Trophoblast cell (in vitro differentiated cells and primary cell): ENCODE data around the gene CBX8.

Experiments
- DNase-seq, 2 donors: peaks; one replicate each; pipeline ENCODE4 v3.0.0-alpha.2; 2016
- H2AFZ ChIP-seq: 2 replicates; pipeline ENCODE4 v1.6.1; 2013; ENCODE audit warnings: low read length, moderate library complexity, mild to moderate bottlenecking; ENCODE audit not compliant: insufficient read depth, poor library complexity
- H2AK5ac ChIP-seq: 2 replicates; pipeline ENCODE4 v1.6.1; 2013; ENCODE audit warnings: mild to moderate bottlenecking, low read length
- H2BK120ac ChIP-seq: 2 replicates; pipeline ENCODE4 v1.6.1; 2013; ENCODE audit warnings: low read length, mild to moderate bottlenecking, moderate library complexity; ENCODE audit not compliant: insufficient read depth, poor library complexity
- H2BK12ac ChIP-seq: 2 replicates; pipeline ENCODE4 v1.6.1; 2013; ENCODE audit warnings: mild to moderate bottlenecking, low read length, moderate library complexity
- H2BK5ac ChIP-seq: 2 replicates; pipeline ENCODE4 v1.6.1; 2013; ENCODE audit warnings: low read length, low read depth, moderate library complexity, mild to moderate bottlenecking; ENCODE audit not compliant: poor library complexity
- H3K14ac ChIP-seq: 2 replicates; pipeline ENCODE4 v1.6.1; 2013; ENCODE audit warnings: mild to moderate bottlenecking, low read length
- H3K18ac ChIP-seq: 2 replicates; pipeline ENCODE4 v1.6.1; 2013; ENCODE audit warnings: mild to moderate bottlenecking, low read length
- H3K23ac ChIP-seq: 2 replicates; pipeline ENCODE4 v1.6.1; 2013; ENCODE audit warnings: low read length
- H3K27ac ChIP-seq: 2 replicates; pipeline ENCODE4 v1.5.1; 2013; ENCODE audit warnings: low read depth, mild to moderate bottlenecking, inconsistent platforms, low read length, moderate library complexity
- H3K27me3 ChIP-seq: 2 replicates; pipeline ENCODE4 v1.6.1; 2013; ENCODE audit warnings: inconsistent platforms, mild to moderate bottlenecking, low read length, moderate library complexity; ENCODE audit not compliant: insufficient read depth
- H3K36me3 ChIP-seq, 2 experiments: 1 replicate in 1 of 2; 2 replicates in 1 of 2; pipeline ENCODE4 v1.6.1; 2013; ENCODE audit warnings: low read length in 2 of 2, mild to moderate bottlenecking in 2 of 2, moderate library complexity in 1 of 2; ENCODE audit not compliant: insufficient read depth in 2 of 2, control insufficient read depth in 1 of 2
- H3K4ac ChIP-seq: 2 replicates; pipeline ENCODE4 v1.6.1; 2013; ENCODE audit warnings: low read depth, mild to moderate bottlenecking, low read length, moderate library complexity
- H3K4me1 ChIP-seq, 2 experiments: 1 replicate in 1 of 2; 2 replicates in 1 of 2; pipeline ENCODE4 v1.6.1; 2013; ENCODE audit warnings: low read length in 2 of 2, mild to moderate bottlenecking in 2 of 2, moderate library complexity in 1 of 2; ENCODE audit not compliant: insufficient read depth in 2 of 2, control insufficient read depth in 1 of 2
- H3K4me2 ChIP-seq: 2 replicates; pipeline ENCODE4 v1.6.1; 2013; ENCODE audit warnings: inconsistent platforms, mild to moderate bottlenecking, low read length, moderate library complexity
- H3K4me3 ChIP-seq: 2 replicates; pipeline ENCODE4 v1.5.1; 2013; ENCODE audit warnings: mild to moderate bottlenecking, low read depth, low read length, inconsistent platforms
- H3K79me1 ChIP-seq: one replicate; pipeline ENCODE4 v1.6.1; 2013; ENCODE audit warnings: low read length
- H3K79me2 ChIP-seq: 2 replicates; pipeline ENCODE4 v1.6.1; 2013; ENCODE audit warnings: low read length, mild to moderate bottlenecking; ENCODE audit not compliant: control insufficient read depth, insufficient read depth, poor library complexity
- H3K9ac ChIP-seq: 2 replicates; pipeline ENCODE4 v1.6.1; 2013; ENCODE audit warnings: mild to moderate bottlenecking, low read length
- H3K9me3 ChIP-seq: 2 replicates; pipeline ENCODE4 v1.6.1; 2013; ENCODE audit warnings: low read depth, mild to moderate bottlenecking, control low read depth, inconsistent platforms, low read length; ENCODE audit not compliant: insufficient read depth
- H4K12ac ChIP-seq: 2 replicates; pipeline ENCODE4 v1.6.1; 2013; ENCODE audit warnings: low read depth, mild to moderate bottlenecking, low read length, moderate library complexity
- H4K8ac ChIP-seq: 2 replicates; pipeline ENCODE4 v1.6.1; 2013; ENCODE audit warnings: low read depth, mild to moderate bottlenecking, low read length, moderate library complexity
- H4K91ac ChIP-seq: one replicate; pipeline ENCODE4 v1.6.1; 2013; ENCODE audit warnings: low read depth, mild to moderate bottlenecking, low read length, moderate library complexity
- WGBS: extraction: QIAGEN DNeasy Blood & Tissue Kit; methylation state at CpG from one replicate; pipeline ENCODE4 v1.1.7; 2013; ENCODE audit warnings: missing lambda C conversion rate; ENCODE audit not compliant: insufficient read length, insufficient coverage; ENCODE audit errors: extremely low coverage; 5-methylcytosine and 5-hydroxymethylcytosine counted together

Gene CBX8

GRCh38 chr17:79818026-79818758, 21.3 kb upstream of the CBX8 start:
- no peaks in the 10 kb centered on the region for H3K36me3 ChIP-seq
- peaks cover 2% of the 10 kb centered on the region for H3K79me2 ChIP-seq
- H3K4me2 ChIP-seq: no peak overlapping the region
- H3K27me3 ChIP-seq: peaks cover 48% of the 10 kb centered on the region
- no peak overlapping the region for H2BK12ac ChIP-seq
- no peak overlapping the region for H2AFZ ChIP-seq
- no peak overlapping the region for H4K12ac ChIP-seq
- H4K91ac ChIP-seq: no peak overlapping the region
- peaks cover 1% of the 10 kb centered on the region for H3K9me3 ChIP-seq
- H3K79me1 ChIP-seq: peaks cover 6% of the 10 kb centered on the region
- H3K4me3 ChIP-seq: no peak overlapping the region
- no CpG with 5 or more reads among the region's 12 CpGs for WGBS
- H3K27ac ChIP-seq: no peak overlapping the region
- no peak overlapping the region for H3K14ac ChIP-seq
- no peak for DNase-seq
- no peak overlapping the region for H2AK5ac ChIP-seq
- no peak overlapping the region for H2BK120ac ChIP-seq
- H3K23ac ChIP-seq: no peak overlapping the region
- no peak overlapping the region for H3K18ac ChIP-seq
- no peak overlapping the region for H3K4ac ChIP-seq
- no peak overlapping the region for H3K9ac ChIP-seq
- H4K8ac ChIP-seq: no peak overlapping the region
- peaks cover 13 to 20% of the 10 kb centered on the region in 2 experiments for H3K4me1 ChIP-seq
- H2BK5ac ChIP-seq: no peak overlapping the region

GRCh38 chr17:79815836-79816461, 19.1 kb upstream of the CBX8 start:
- Histone ChIP-seq H3K9ac (no peak overlapping the region), H3K27ac (no peak overlapping the region), H3K4me2 (no peak overlapping the region), H4K12ac (no peak overlapping the region), H3K27me3 (peaks cover 66% of the 10 kb centered on the region), H3K9me3 (peaks cover 1% of the 10 kb centered on the region), H2BK5ac (no peak overlapping the region), H4K91ac (no peak overlapping the region), H2AFZ (no peak overlapping the region), H3K36me3 (no peaks in the 10 kb centered on the region), H3K18ac (no peak overlapping the region), H3K79me1 (peaks cover 6% of the 10 kb centered on the region), H3K14ac (no peak overlapping the region), H2AK5ac (no peak overlapping the region), H2BK120ac (no peak overlapping the region), H3K23ac (no peak overlapping the region), H3K4me3 (no peak overlapping the region), H3K79me2 (peaks cover 2% of the 10 kb centered on the region), H3K4ac (no peak overlapping the region), H2BK12ac (no peak overlapping the region), H4K8ac (no peak overlapping the region), H3K4me1 (peaks cover 13 to 29% of the 10 kb centered on the region in 2 experiments)
- DNase-seq: no peak
- WGBS: no CpG with 5 or more reads among the region's 41 CpGs

GRCh38 chr17:79814974-79815835, 18.3 kb upstream of the CBX8 start:
- Histone ChIP-seq H2BK5ac (no peak overlapping the region), H3K79me2 (peaks cover 2% of the 10 kb centered on the region), H4K12ac (no peak overlapping the region), H3K14ac (peak overlapping the region; percentile 62), H4K8ac (peak overlapping the region; percentile 36), H3K4me2 (peak overlapping the region; percentile 56), H3K27me3 (peaks cover 72% of the 10 kb centered on the region), H2AK5ac (no peak overlapping the region), H3K9me3 (peaks cover 4% of the 10 kb centered on the region), H3K18ac (peak overlapping the region; percentile 54), H3K79me1 (peaks cover 9% of the 10 kb centered on the region), H3K9ac (no peak overlapping the region), H2BK12ac (no peak overlapping the region), H4K91ac (peak overlapping the region; percentile 19), H3K23ac (no peak overlapping the region), H3K4me3 (no peak overlapping the region), H3K36me3 (no peaks in the 10 kb centered on the region), H3K4ac (no peak overlapping the region), H3K27ac (no peak overlapping the region), H3K4me1 (peaks cover 16 to 32% of the 10 kb centered on the region in 2 experiments), H2BK120ac (no peak overlapping the region), H2AFZ (peak overlapping the region; percentile 50)
- WGBS: no CpG with 5 or more reads among the region's 96 CpGs
- DNase-seq: peak; percentile 49 to 79

- Histone ChIP-seq H3K79me2 (peaks cover 2% of the 10 kb centered on the region), H3K4me2 (peak overlapping the region; percentile 56), H3K4me1 (peaks cover 20 to 35% of the 10 kb centered on the region in 2 experiments), H4K12ac (no peak overlapping the region), H3K27me3 (peaks cover 73% of the 10 kb centered on the region), H3K36me3 (no peaks in the 10 kb centered on the region), H3K9me3 (peaks cover 4% of the 10 kb centered on the region), H3K27ac (no peak overlapping the region), H4K8ac (peak overlapping the region; percentile 36), H3K4ac (no peak overlapping the region), H2AFZ (peak overlapping the region; percentile 50), H2BK120ac (no peak overlapping the region), H2BK5ac (no peak overlapping the region), H3K9ac (no peak overlapping the region), H3K79me1 (peaks cover 12% of the 10 kb centered on the region), H2AK5ac (no peak overlapping the region), H3K23ac (no peak overlapping the region), H3K14ac (no peak overlapping the region), H3K18ac (peak overlapping the region; percentile 30), H4K91ac (no peak overlapping the region), H2BK12ac (no peak overlapping the region), H3K4me3 (no peak overlapping the region)
- WGBS: no CpG with 5 or more reads among the region's 43 CpGs
- DNase-seq: no peak
Measured at GRCh38 chr17:79814127-79814973, 17.5 kb upstream of the CBX8 start.
